Mesenchymal stem cell (in vitro differentiated cells and primary cell): ENCODE measurements around the gene RALY.
A peak's percentile ranks its signal among the peaks of the same experiment; 100 is the strongest.

ENCODE experiments used
- DNase-seq: peaks from one replicate; pipeline ENCODE4 v3.0.0-alpha.2; 2013
- H2AFZ ChIP-seq: one replicate; pipeline ENCODE4 v1.6.1; 2013; ENCODE audit warnings: low read depth, mild to moderate bottlenecking, control low read depth, inconsistent platforms, low read length, moderate library complexity
- H2AK5ac ChIP-seq: 2 replicates; pipeline ENCODE4 v1.6.1; 2013; ENCODE audit warnings: low read length, moderate library complexity, mild to moderate bottlenecking, inconsistent platforms; ENCODE audit not compliant: severe bottlenecking
- H2BK120ac ChIP-seq: one replicate; pipeline ENCODE4 v1.6.1; 2013; ENCODE audit warnings: low read depth, mild to moderate bottlenecking, inconsistent platforms, low read length, moderate library complexity
- H2BK12ac ChIP-seq, 2 experiments: one replicate each; pipeline ENCODE4 v1.6.1; 2013; ENCODE audit warnings: inconsistent platforms in 2 of 2, low read length in 2 of 2, mild to moderate bottlenecking in 2 of 2, moderate library complexity in 2 of 2, control low read depth in 1 of 2
- H2BK15ac ChIP-seq: one replicate; pipeline ENCODE4 v1.6.1; 2013; ENCODE audit warnings: mild to moderate bottlenecking, low read depth, inconsistent platforms; ENCODE audit not compliant: poor library complexity, severe bottlenecking
- H2BK5ac ChIP-seq: 2 replicates; pipeline ENCODE4 v1.6.1; 2013; ENCODE audit warnings: low read depth, mild to moderate bottlenecking, low read length, control low read depth, inconsistent platforms; ENCODE audit not compliant: poor library complexity, severe bottlenecking
- H3K14ac ChIP-seq, 2 experiments: one replicate each; pipeline ENCODE4 v1.6.1; 2013; ENCODE audit warnings: inconsistent platforms in 2 of 2, low read length in 2 of 2, control low read depth in 1 of 2, mild to moderate bottlenecking in 1 of 2, moderate library complexity in 1 of 2
- H3K18ac ChIP-seq, 2 experiments: one replicate each; pipeline ENCODE4 v1.6.1; 2013; ENCODE audit warnings: inconsistent platforms in 2 of 2, low read length in 2 of 2, control low read depth in 1 of 2, low read depth in 1 of 2, mild to moderate bottlenecking in 1 of 2
- H3K23ac ChIP-seq, 2 experiments: one replicate each; pipeline ENCODE4 v1.6.1; 2013; ENCODE audit warnings: inconsistent platforms in 2 of 2, low read length in 2 of 2, mild to moderate bottlenecking in 2 of 2, moderate library complexity in 2 of 2, control low read depth in 1 of 2
- H3K27ac ChIP-seq: 2 replicates; pipeline ENCODE4 v1.5.1; 2013; ENCODE audit warnings: mild to moderate bottlenecking, moderate library complexity, low read length, control low read depth, inconsistent platforms; ENCODE audit not compliant: poor library complexity, severe bottlenecking
- H3K27me3 ChIP-seq, 2 experiments: 2 replicates each; pipeline versions ENCODE4 v1.6.1 to v1.7.0; 2013; ENCODE audit warnings: low read length in 2 of 2, mild to moderate bottlenecking in 2 of 2, moderate library complexity in 2 of 2, control low read depth in 1 of 2, inconsistent platforms in 1 of 2; ENCODE audit not compliant: control insufficient read depth in 1 of 2, insufficient read depth in 1 of 2
- H3K36me3 ChIP-seq, 2 experiments: 2 replicates each; pipeline versions ENCODE4 v1.6.1 to v1.7.0; 2013; ENCODE audit warnings: low read length in 2 of 2, control low read depth in 1 of 2, inconsistent platforms in 1 of 2, low read depth in 1 of 2, mild to moderate bottlenecking in 1 of 2; ENCODE audit not compliant: insufficient read depth in 2 of 2, control insufficient read depth in 1 of 2
- H3K4ac ChIP-seq, 2 experiments: one replicate each; pipeline ENCODE4 v1.6.1; 2013; ENCODE audit warnings: inconsistent platforms in 2 of 2, low read length in 2 of 2, mild to moderate bottlenecking in 2 of 2, moderate library complexity in 2 of 2, control low read depth in 1 of 2, low read depth in 1 of 2
- H3K4me1 ChIP-seq: 2 replicates; pipeline ENCODE4 v1.6.1; 2013; ENCODE audit warnings: low read depth, low read length, control low read depth; ENCODE audit not compliant: control insufficient read depth, insufficient read depth
- H3K4me2 ChIP-seq: 2 replicates; pipeline ENCODE4 v1.6.1; 2013; ENCODE audit warnings: low read length, mild to moderate bottlenecking, inconsistent platforms; ENCODE audit not compliant: poor library complexity, severe bottlenecking
- H3K4me3 ChIP-seq, 2 experiments: 2 replicates each; pipeline versions ENCODE4 v1.5.1 to v1.7.0; 2013; ENCODE audit warnings: low read length in 2 of 2, mild to moderate bottlenecking in 2 of 2, control low read depth in 1 of 2, low read depth in 1 of 2; ENCODE audit not compliant: insufficient read depth in 1 of 2
- H3K79me1 ChIP-seq: replicated peaks from 2 replicates; pipeline ENCODE4 v1.6.1; 2013; ENCODE audit warnings: mild to moderate bottlenecking, control low read depth, low read length, inconsistent platforms; ENCODE audit not compliant: poor library complexity, severe bottlenecking
- H3K9ac ChIP-seq: 2 replicates; pipeline ENCODE4 v1.7.0; 2013; ENCODE audit warnings: mild to moderate bottlenecking, low read length, moderate library complexity
- H3K9me3 ChIP-seq: 2 replicates; pipeline ENCODE4 v1.7.0; 2013; ENCODE audit warnings: mild to moderate bottlenecking, low read length; ENCODE audit not compliant: control insufficient read depth
- H4K8ac ChIP-seq: one replicate; pipeline ENCODE4 v1.6.1; 2013; ENCODE audit warnings: inconsistent platforms, mild to moderate bottlenecking, low read length, moderate library complexity
- H4K91ac ChIP-seq: one replicate; pipeline ENCODE4 v1.6.1; 2013; ENCODE audit warnings: mild to moderate bottlenecking, low read length, inconsistent platforms
- WGBS: methylation state at CpG from one replicate; pipeline ENCODE4 v1.1.7; 2013; ENCODE audit warnings: mixed read lengths; 5-methylcytosine and 5-hydroxymethylcytosine counted together

Gene RALY

DNA sequence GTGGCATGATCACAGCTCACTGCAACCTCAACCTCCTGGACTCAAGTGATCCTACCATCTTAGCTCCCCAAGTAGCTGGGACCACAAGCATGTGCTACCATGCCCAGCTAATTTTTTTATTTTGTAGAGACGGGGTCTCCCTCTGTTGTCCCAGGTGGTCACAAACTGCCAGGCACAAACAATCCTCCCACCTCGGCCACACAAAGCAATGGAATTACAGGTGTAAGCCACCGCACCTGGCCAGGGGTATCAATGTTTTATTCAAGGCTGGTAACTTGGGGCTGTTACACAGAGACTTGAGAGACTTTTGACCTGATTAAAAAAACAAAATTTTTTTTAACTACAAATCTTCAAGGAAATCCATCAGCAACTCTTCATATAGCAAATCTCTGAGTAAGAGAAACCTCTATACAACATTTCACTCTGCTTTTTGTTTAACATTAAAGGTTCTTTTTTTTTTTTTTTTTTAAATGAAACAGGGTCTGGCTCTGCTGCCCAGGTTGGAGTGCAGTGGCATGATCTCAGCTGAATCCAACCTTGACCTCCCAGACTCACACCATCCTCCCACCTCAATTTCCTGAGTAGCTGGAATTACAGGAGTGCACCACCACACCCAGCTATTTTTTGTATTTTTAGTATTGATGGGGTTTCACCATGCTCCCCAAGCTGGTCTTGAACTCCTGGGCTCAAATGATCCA is 112.4 kb downstream of the RALY start:
- H3K4me1 ChIP-seq = peaks cover 7% of the 10 kb centered on the region
- H3K4me3 ChIP-seq = no peak overlapping the region
- no peak overlapping the region for H3K27ac ChIP-seq
- H2BK120ac ChIP-seq = no peak overlapping the region
- no peak overlapping the region for H3K18ac ChIP-seq
- no peak overlapping the region for H3K14ac ChIP-seq
- H3K4ac ChIP-seq = no peak overlapping the region
- no peak overlapping the region for H3K9ac ChIP-seq
- H2BK5ac ChIP-seq = no peak overlapping the region
- no peaks in the 10 kb centered on the region for H3K27me3 ChIP-seq
- 91% methylated on average over 3 of the region's 3 CpGs for WGBS
- no peak overlapping the region for H2BK12ac ChIP-seq
- H2AFZ ChIP-seq = no peak overlapping the region
- no peak overlapping the region for H2BK15ac ChIP-seq
- H3K36me3 ChIP-seq = peaks cover 19 to 80% of the 10 kb centered on the region in 2 experiments
- H3K4me2 ChIP-seq = no peak overlapping the region
- no peaks in the 10 kb centered on the region for H3K9me3 ChIP-seq
- H3K23ac ChIP-seq = no peak overlapping the region
- DNase-seq = no peak
- no peak overlapping the region for H2AK5ac ChIP-seq
- H3K79me1 ChIP-seq = peaks cover 5% of the 10 kb centered on the region
- H4K91ac ChIP-seq = no peak overlapping the region
- H4K8ac ChIP-seq = no peak overlapping the region

DNA sequence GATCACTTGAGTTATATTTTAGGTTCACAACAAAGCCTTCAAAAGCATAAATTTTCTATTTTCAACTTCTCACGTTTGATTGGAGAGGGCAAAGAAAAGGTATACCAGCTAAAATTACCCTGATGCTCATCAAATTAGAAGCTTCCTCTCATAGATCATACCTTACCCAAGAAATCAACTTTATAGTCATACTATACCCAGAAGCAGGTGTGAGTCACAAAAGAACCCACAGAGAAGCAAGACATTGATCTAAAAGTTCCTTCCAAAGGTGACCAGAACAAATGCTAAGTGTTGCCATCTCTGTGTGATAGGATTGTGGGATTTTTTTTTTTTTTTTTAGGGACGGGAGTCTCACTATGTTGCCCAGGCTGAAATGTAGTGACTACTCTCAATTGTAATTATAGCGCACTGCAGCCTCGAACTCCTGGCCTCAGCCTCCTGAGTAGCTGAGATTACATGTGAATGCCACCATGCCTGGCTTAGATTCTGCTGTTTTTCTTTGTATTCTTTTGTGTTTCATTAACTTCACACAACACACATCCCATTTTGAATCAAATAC is 115.0 kb downstream of the RALY start:
- no peak for DNase-seq
- H3K79me1 ChIP-seq = peaks cover 2% of the 10 kb centered on the region
- H3K4me1 ChIP-seq = peaks cover 9% of the 10 kb centered on the region
- H3K4ac ChIP-seq = no peak overlapping the region
- H3K4me3 ChIP-seq = no peak overlapping the region
- no peak overlapping the region for H2BK5ac ChIP-seq
- no peaks in the 10 kb centered on the region for H3K27me3 ChIP-seq
- no peak overlapping the region for H2BK12ac ChIP-seq
- H3K36me3 ChIP-seq = peaks cover 11 to 56% of the 10 kb centered on the region in 2 experiments
- no peak overlapping the region for H3K14ac ChIP-seq
- H3K9ac ChIP-seq = peak overlapping the region; percentile 6
- no peak overlapping the region for H2BK120ac ChIP-seq
- H2AFZ ChIP-seq = no peak overlapping the region
- no peaks in the 10 kb centered on the region for H3K9me3 ChIP-seq
- no peak overlapping the region for H2BK15ac ChIP-seq
- no peak overlapping the region for H3K27ac ChIP-seq
- no peak overlapping the region for H3K4me2 ChIP-seq
- no peak overlapping the region for H3K18ac ChIP-seq
- H2AK5ac ChIP-seq = no peak overlapping the region
- H4K91ac ChIP-seq = no peak overlapping the region
- no peak overlapping the region for H4K8ac ChIP-seq
- H3K23ac ChIP-seq = no peak overlapping the region
- 95% methylated on average over 4 of the region's 4 CpGs for WGBS

DNA sequence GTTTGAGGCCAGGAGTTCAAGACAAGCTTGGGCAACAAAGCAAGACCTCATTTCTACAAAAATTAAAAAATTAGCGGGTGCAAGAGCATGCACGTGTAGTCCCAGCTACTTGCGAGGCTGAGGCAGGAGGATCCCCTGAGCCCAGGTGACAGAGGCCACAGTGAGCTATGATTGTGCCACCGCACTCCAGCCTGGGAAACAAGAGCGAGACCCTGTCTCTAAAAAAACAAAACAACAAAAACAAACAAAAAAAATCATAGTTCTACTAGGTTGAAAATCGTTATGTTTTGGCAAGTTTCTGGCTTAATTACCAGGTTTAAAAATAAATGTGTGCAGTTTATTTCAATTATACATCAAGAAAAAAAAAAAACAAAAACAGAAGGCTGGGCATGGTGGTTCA is 115.7 kb downstream of the RALY start:
- H2BK120ac ChIP-seq = no peak overlapping the region
- no peak overlapping the region for H3K18ac ChIP-seq
- H3K79me1 ChIP-seq = peaks cover 2% of the 10 kb centered on the region
- H2BK12ac ChIP-seq = no peak overlapping the region
- no peaks in the 10 kb centered on the region for H3K27me3 ChIP-seq
- no peak overlapping the region for H4K8ac ChIP-seq
- WGBS = 100% methylated on average over 4 of the region's 6 CpGs
- no peak overlapping the region for H2AK5ac ChIP-seq
- no peak overlapping the region for H3K14ac ChIP-seq
- H4K91ac ChIP-seq = no peak overlapping the region
- no peak overlapping the region for H3K4me3 ChIP-seq
- no peak overlapping the region for H3K4ac ChIP-seq
- no peak overlapping the region for H3K23ac ChIP-seq
- peaks cover 9 to 49% of the 10 kb centered on the region in 2 experiments for H3K36me3 ChIP-seq
- peaks cover 9% of the 10 kb centered on the region for H3K4me1 ChIP-seq
- H3K4me2 ChIP-seq = no peak overlapping the region
- H3K9me3 ChIP-seq = no peaks in the 10 kb centered on the region
- no peak overlapping the region for H2BK5ac ChIP-seq
- no peak for DNase-seq
- H3K27ac ChIP-seq = no peak overlapping the region
- H2BK15ac ChIP-seq = no peak overlapping the region
- no peak overlapping the region for H2AFZ ChIP-seq
- H3K9ac ChIP-seq = no peak overlapping the region

DNA sequence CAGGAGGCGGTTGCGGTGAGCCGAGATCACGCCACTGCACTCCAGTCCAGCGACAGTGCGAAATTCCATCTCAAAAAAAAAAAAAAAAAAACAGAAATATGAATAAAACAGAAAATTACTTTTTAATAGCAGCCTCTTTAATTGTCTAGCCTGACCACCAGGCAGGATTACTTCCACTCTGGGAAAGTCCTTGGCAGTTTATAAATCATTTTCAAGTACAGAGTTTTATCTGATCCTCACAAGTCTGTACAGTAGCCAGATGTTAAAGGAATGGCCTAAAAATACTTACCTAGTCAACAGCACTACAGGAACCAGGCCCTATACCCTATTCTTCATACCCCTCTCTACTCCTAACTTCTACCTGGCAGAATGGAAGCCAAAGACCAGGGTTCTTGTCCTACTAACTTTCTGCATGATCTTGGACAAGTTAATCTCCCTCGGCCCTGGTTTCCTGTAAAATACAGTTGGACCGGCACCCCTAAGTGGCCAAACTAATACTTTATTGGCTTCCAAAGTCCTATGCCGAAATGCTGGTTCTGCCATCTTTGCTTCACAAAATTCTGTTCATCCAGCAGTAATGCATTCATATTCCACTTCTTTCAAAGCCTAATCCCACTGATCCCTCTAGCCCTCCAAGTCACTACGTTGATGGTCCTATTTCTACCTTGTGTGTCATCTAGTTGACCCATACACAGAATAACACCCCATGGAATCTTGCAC is 116.5 kb downstream of the RALY start:
- H3K4me2 ChIP-seq = peak overlapping the region; percentile 74
- H3K36me3 ChIP-seq = peaks cover 7 to 41% of the 10 kb centered on the region in 2 experiments
- no peak overlapping the region for H2AFZ ChIP-seq
- no peak overlapping the region for H3K18ac ChIP-seq
- WGBS = 92% methylated on average over 4 of the region's 10 CpGs
- peaks cover under 1% of the 10 kb centered on the region for H3K79me1 ChIP-seq
- no peak overlapping the region for H4K8ac ChIP-seq
- H2BK12ac ChIP-seq = no peak overlapping the region
- H4K91ac ChIP-seq = no peak overlapping the region
- H3K4ac ChIP-seq = no peak overlapping the region
- H2BK5ac ChIP-seq = no peak overlapping the region
- H2BK120ac ChIP-seq = no peak overlapping the region
- no peaks in the 10 kb centered on the region for H3K9me3 ChIP-seq
- no peak overlapping the region for H2BK15ac ChIP-seq
- H3K4me1 ChIP-seq = peaks cover 9% of the 10 kb centered on the region
- no peak overlapping the region for H3K23ac ChIP-seq
- peak overlapping the region; percentile 100 for H3K9ac ChIP-seq
- no peak overlapping the region for H3K14ac ChIP-seq
- H3K27ac ChIP-seq = no peak overlapping the region
- H2AK5ac ChIP-seq = no peak overlapping the region
- H3K27me3 ChIP-seq = no peaks in the 10 kb centered on the region
- peak; percentile 36 for DNase-seq
- H3K4me3 ChIP-seq = peak overlapping the region in 1 of 2 experiments; percentile 98
